GM19351 (cell line): ENCODE data around the gene SLC7A9.

ENCODE experiments used
- ATAC-seq: cut with Tn5 transposase; IDR thresholded peaks from one replicate; pipeline ENCODE4 v1.9.1; 2021; ENCODE audit warnings: mild to moderate bottlenecking, moderate library complexity; ENCODE audit not compliant: unreplicated experiment

Gene SLC7A9

DNA sequence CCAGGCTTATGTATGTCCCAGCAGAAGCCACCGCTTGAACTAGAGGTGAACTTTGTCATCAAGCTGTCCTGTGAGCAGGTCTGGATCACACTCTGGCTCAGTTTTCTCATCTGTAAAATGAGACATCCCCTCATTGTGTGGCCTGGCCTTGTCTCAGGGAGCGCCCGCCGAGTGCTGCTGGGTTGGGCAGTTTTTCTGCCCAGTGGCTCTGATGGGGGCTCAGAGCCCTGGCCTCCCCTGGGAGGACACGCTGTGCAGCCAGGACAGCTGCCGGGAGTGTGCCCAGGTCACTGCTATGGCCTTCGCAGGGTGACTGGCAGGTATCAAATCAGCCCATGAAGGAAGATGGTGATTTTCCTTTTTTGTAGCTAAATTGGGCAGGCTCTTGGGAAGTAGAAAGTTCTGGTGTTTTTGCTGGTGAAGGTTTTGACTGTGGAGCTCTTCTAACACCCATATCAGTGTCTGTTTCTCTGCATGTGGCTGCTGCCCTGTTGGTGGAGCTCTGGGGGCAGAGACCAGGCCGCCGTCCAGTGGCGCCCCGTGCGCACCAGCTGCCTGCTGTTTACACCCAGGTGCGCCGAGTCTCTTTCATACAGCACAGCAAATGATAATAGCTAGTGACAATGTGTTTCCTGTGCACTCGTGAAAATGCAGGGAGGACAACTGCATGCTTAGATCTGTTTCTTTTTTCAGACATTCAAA is 40.8 kb downstream of the SLC7A9 start:
- no peak for ATAC-seq

DNA sequence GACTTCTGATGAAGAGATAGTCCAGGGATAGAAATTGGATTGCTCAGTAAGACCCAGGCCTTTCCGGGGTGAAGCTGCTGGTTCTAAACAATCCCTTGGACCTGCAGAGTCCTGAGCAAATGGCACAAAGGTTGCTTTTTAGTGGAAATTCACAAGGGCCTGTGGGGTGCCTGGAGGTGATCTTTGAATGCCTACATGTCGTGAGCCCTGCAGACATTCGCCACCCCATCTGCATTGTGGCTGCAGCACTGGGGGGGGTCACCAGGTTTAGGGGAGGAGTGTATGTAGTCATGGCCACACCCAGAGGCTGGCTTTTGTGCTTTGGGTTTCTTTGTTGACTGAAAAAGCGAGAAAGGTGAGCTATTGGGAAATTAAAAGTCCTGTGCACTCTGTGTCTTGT is 41.4 kb downstream of the SLC7A9 start:
- ATAC-seq, result no peak

DNA sequence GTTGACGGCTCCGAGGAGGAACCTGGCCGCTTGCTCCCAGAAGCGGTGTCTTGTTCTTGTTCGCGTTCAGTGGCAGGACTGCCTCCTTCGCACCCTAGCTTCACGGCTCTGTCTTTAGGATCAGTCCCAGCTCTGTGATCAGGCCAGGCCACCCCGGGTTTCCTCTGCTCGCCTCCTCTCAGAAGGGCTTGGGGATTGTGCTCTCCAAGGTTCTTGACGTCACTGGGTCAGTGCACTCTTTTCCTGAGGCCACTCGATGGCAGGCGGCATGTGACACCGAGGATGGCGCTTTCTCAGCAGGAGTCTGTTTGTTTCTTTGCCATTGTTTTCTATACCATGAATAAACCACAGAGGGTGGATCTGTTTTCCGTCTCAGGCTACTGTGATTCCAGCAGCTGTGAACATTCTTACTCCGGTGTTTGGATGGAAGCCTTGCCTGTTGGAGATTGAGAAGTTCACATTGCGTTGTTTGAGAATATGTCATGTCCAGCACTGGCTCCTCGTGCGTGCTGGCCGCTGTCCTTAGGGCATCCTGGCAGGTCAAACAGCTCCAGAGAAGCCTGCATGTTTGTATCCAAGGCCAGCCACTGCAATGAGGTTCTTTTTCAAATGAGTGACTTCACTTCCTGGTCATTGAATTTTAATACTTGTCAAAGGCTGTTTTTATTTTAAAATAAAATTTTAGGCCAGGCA is 44.5 kb downstream of the SLC7A9 start:
- ATAC-seq, result no peak

DNA sequence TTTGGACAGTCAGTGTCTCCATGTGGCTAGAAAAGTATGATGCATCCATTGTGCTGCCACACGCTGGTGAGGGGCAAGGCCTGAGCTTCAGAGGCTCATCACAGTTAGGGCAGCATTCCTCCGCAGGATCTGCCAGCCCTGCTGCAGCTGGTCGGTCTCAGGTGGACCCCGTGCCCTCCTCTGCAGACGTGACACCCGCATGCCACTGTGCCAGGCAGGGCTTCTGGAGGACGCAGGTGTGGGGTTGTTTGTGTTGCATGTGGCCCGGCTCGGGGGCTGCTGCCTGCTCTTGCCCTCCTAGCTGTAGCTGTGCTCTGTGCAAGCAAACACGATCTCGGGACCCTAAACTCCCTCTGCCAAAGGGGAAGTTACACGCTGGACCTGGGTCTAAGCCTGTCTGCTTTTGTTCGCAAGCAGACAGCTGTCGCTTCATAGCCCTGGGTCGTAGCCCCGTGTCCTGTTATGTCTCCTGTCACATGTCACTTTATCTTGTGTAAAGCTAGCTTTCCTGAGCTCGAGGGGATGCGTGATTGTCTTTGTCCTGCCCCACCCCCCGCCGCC is 45.3 kb downstream of the SLC7A9 start:
- no peak for ATAC-seq

DNA sequence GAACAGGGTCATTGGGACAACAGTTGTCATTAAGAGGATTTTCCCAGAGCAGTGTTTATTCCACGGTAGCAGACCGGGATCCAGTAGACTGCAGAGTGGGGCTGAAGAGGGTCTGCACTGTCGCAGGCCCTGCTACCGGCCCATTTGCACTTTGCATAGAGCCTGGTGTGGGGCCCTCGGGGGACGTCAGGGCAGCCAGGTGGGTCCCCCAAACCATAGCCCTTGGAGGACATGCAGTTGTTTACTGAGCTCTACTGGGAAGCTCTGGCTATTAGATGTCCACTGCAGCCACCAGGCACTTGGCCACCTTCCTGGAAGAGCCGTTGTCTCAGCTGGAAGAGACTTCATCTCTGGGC is 45.8 kb downstream of the SLC7A9 start:
- no peak for ATAC-seq

DNA sequence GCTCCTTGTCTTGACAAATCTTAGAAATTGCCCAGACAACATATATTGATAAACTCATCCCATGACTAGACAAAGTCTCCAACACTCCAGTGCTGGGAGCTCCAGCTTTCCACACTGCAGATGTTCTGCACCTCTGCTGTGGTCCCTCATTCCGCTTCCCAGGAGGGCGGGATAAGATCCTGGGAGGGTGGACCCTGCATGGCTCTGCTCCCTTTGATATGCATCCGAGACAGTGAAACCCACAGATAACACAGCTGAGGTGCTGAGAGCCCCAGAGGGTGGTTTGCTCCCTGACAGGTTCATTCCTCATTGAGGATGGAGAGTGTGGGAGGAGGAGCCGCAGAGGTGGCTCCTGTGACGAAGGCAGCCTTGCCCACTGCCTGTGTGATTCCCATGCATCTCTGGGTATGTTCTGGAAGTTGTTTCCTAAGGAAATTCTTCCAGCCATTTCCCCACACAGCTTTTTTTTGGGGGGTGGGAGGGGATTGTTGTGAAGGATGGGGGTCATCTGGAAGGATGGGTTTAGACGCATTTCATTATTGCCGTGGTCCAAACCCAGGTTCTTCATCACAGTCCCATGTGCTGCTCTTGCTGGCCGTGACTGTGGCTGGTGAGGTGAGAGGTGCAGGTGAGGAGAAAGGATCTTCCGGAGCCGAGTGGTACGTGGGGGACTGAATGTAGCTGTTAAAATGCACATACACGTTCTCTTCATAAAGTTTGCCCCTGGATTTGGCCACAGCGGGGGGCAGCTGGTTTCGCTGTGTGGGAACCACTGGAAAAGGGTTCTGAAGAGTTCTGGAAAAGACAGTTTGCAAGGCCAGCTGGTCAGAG is 46.4 kb downstream of the SLC7A9 start:
- no peak for ATAC-seq

DNA sequence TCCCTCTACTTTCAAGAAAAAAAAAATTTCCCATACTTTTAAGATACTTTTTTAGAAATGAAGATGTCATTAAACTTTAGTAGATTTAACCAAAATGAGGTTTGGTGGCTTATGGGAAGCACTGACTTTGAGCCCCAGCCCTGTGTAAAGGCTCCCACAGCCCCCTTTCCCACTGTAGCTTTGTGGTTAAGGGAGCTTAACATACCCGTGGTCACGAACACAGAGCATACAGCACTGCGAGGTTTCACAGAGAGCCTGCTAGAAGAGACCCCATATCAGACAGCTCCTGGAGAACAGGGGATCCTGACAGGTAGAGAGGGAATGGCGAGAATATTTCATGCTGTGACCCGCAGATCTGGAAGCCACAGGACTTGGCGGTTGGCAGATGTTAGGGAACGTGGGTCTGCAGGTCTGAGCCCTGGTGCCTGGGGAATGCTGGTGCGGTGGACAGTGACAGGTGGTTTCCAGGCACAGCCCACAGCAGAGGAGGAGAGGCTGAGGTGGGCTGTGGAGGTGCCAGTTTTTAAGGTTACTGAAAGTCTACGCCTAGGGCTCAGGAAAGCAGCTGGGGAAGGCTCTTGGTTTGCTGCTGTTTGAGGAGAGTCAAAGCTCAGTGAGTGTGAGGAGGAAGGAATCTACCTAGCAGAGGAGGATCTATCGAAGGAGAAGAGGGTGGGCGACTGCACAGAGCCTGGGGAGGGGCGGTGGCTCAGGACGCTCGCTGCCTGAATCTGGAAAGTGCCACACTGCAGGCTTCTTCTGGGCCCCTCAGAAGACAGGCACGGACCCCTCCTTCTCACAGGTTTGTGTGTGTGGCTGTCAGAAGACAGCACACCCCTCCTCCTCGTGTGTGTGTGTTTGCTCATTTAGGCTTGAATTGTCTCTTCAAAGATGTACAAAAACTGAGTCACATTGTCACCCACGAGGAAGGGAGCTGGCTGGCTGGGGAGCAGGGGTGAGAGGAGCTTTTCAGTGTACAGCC is 49.9 kb downstream of the SLC7A9 start:
- no peak for ATAC-seq

DNA sequence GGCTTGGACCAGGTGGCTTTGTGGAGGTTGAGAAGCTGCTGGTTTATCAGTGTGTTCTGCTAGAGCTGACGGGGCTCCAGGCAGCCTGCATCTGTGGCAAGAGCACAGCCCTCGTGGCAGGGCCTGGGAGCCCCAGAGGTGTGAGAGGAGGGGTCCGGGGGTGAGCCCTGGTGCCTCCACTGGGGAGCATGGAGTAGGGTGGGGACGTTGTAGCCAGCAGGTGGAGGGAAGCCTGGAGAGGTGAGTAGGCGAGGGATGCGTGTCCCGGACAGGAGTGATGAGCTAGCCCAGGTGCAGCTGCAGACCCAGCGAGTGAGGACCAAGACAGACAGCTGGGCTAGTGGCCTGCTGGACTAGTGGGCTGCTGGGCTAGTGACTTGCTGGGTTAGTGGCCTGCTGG is 51.0 kb downstream of the SLC7A9 start:
- no peak for ATAC-seq

DNA sequence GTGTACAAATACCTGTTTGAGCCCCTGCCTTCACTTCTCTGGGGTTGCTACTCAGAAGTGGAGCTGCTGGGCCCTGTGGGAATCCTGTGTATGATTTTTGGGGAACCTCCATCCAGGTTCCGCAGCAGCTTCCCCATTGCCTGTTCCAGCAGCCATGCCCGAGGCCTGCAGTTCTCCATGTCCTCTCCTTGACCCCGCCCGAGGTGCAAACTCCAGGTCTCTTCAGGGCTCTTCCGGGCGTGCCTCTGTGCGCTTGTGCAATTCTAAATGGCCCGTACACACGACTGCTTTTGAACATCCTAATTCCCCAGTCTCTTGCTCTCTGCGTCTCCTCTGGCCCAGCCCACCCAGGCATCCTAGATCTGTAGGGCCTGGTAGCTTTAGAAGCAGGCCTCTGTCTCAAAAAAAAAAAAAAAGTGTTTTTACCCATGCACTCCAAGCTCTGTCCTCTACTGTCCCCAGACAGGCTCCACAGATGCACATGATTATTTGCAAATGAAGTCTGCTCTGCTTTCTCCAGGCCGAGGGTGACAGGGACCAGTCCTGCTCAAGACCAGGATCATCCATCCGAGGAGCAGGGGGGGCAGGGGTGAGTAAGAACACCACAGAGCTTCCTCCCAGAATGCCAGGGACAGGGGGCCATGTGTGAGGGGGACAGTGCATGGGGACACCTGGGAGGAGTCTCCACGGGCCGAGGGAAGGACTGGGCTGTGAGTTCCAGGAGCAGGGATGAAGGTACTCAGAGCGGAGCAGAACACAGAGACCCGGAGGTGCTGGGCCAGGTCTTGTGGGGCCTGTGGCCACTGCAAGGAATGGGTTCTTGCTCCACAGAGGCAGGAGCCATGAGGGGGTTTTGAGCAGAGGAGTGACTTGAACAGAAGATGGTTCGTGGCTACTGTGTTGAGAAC is 51.7 kb downstream of the SLC7A9 start:
- no peak for ATAC-seq

DNA sequence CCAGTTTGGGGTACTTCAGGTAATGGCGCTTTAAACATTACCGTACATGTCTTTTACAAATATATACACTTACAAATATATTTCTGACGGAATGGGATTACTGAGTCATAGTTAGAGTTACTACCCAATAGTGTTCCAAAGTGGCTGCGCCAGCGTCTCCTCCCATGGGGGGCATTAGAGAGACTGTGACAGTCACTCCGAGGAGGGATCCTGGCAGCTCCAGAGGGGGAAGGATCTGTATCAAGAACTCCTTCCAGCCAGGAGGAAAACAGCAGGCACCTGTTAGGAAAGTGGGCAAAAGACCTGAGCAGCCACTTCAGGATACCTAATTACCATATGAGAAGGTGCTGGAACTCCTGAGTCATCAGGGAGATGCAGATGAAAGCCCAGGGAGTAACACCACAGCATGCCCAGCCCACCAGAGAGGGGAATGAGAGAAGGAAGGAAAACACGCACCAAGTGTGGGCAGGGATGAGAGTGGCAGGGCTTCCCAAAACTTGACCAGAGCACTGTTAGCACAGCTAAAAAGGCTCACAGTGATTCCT is 52.9 kb downstream of the SLC7A9 start:
- no peak for ATAC-seq

DNA sequence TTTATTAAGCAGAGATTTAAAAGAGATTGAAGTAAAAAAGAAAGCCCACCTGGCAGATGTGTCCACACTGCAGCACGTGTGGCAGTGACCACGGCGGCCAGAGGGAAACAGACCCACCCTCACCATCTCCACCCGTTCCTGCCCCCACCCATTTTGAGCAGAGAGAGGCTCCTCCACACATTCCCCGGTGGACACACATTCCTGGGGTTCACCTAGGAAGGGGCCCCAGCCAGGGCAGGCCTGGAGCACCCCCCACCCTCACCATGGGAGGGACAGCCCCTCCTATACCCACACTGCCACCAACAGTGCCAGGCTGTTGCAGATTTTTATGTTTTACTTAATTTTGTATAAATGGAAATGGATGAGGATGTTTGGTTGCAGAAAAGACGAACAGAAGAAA is 54.9 kb downstream of the SLC7A9 start:
- no peak for ATAC-seq

DNA sequence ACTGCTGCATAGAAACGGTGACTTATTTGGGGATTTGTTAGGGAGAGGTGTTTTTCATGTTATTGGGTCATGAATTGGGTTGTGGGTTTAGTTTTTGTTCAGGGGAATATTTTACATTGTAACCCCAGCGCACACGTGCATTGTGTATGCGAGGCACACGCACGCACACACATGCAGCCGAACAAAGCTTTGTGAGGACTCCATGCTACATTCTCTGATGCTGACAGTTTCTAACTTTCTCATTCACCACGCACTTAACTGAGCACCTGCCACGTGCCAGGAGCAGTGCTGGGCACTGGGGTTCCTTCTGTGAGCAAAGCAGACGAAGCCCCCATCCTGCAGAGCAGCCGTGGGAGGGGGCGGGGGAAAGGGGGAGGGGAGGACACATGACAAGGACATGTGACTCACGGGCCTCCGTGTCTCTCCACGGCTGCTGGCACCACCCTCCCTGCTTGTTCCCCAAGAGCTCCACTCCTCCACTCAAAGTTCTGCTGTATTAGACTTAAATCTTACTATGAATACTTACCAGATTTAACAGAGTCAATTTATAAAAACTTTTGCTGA is 55.6 kb downstream of the SLC7A9 start:
- ATAC-seq, result no peak

DNA sequence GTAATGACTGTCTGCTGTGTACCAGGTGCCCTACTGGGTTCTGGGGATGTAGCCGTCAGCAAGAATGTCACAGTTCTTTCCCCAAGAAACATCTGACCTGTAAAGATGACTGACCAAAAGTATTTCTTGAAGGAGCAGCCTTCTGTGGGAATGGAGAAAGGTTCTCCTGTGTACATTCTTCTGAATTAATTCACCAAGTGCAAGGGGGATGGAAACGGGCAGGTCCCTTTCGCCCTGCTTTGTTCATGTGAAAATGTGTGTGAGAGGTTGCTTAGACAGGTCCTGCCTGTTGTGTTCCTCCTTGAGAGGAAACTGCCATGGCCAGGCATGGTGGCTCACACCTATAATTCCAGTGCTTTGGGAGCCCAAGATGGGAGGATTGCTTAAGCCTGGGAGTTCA is 57.0 kb downstream of the SLC7A9 start:
- ATAC-seq, result no peak

DNA sequence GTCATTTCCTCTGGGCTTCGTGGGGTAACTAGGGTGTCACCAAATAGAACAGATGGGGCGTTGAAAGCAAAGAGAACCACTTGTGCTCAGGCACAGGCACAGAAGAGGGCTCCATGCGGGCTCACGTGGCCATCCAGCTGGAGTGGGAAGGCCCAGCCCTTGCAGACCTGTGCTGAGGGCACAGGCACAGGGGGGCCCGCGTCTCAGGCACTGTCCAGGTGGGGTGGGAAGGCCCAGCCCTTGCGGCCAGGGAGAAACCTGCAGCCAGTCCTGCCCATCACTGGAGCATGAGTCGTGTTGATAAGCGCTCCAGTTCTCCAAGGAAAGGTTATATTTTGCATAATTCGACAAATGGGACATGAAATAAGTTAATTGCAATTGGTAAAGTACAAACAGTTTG is 57.5 kb downstream of the SLC7A9 start:
- ATAC-seq, result no peak

DNA sequence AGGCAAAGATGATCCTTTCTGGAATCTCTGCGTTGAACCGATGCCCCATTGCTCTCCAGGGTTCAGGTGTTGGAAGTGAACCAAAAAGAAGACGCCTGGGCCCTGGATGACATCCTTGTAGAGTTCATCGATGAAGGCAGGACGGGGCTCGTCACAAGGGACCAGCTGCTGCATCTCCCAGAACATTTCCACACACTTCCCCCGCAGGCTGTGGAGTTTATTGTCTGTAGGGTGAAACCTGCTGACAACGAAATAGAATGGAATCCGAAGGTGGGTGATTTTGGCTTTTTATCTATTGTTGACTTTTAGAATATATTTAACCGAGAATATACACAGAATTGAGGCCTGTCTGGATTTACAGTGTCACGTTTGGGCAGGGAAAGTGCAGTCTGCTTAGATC is 58.4 kb downstream of the SLC7A9 start:
- no peak for ATAC-seq

DNA sequence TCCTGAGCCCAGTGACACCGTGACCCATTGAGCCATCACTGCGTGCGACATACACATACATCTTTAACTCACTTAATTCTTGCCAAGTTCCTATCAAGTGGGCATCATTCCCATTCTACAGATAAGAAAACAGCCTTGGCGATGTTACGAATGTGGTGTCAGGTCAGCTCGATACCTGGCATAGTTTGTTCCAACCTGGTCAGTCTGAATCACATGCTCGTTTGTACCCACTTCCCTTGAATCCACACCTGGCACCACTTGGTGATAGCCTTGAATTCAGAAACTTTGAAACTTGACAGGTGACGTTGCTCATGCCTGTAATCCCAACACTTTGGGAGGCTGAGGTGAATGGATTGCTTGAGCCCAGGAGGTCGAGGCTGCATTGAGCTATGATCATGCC is 59.1 kb downstream of the SLC7A9 start:
- ATAC-seq, result no peak

DNA sequence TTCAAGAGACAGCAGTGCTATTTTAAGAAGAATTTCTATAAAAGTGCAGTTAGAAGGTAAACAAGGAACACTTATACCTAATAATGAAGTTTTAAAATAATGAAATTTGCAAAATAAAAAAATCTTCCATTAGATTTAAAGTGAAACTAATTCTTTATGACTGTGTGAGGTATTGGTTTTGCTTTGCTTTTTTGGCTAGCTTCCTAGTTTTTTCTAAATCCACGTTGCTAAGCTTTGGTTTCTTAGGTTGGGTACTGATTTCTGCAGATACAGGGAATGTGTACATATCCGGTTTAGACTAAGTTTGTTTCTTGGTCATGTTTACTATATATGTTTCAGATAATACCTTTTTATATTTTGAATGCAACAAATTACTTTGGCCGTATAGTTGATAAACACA is 59.8 kb downstream of the SLC7A9 start:
- no peak for ATAC-seq

DNA sequence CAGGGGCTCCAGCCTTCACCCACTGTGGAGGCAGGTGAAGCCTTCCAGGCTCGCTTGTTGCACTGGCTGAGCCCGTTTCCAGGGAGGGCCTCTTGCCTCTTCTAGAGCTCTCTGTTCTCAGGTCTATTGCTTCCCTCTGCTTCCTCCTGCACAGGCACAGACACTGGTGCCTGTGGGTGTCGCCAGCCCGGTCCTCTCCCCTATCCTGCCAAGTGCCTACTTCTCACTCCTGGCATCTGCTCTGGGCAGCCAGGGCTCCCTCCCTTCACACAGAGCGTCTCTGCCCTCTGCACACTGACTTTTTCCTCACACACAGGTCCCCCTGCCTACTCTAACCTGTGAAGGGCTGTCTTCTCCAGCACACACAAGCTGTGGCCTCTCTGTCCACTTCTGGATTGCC is 60.3 kb downstream of the SLC7A9 start:
- no peak for ATAC-seq

DNA sequence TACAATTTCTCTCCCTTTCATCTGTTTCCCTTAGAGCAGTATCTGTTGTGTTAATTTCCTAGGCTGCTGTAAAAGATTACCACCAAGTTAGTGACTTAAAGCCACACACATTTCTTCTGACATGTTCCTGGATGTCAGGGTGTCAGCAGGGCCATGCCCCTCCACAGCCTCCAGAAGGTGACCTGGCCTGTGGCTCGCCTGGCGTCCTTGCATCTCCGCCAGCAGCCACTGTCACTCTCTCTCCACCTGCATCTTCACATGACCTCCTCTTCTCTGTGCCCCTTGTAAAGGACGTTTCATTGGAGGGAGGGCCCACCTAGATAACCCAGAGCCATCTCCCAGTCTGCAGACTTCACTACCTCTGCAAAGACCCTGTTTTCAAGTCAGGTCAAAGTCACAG is 61.3 kb downstream of the SLC7A9 start:
- ATAC-seq, result no peak
